ENCODE data around the gene SHC1.
A peak's percentile ranks its signal among the peaks of the same experiment; 100 is the strongest.
"Not testable (repeated sequence)": the region's sequence is repeated elsewhere in the genome, so short reads cannot be mapped to it uniquely, and the experiment has no call there.

Gene SHC1

GRCh38 chr1:154982341-154982740, 11.8 kb upstream of the SHC1 start:
- Histone ChIP-seq H3K4me1 (ENCODE audit: low read depth, poor library complexity, severe bottlenecking) (peaks cover 35% of the 10 kb centered on the region), H3K36me3 (ENCODE audit: insufficient read depth) (peaks cover 19% of the 10 kb centered on the region; the same call in 1 of the 2 replicates), H3K79me2 (ENCODE audit: insufficient read depth, low read depth) (peaks cover 83% of the 10 kb centered on the region), H3K27me3 (ENCODE audit: insufficient read depth, low read depth) (no peaks in the 10 kb centered on the region), H3K27ac (peak overlapping the region; percentile 38; the same call in 1 of the 2 replicates), H3K4me2 (peak overlapping the region; percentile 70), H3K4me3 (IDR thresholded peaks at IDR 0.05; ENCODE audit: insufficient read depth, low read depth, low read length) (peak overlapping the region; percentile 95), H4K20me1 (ENCODE audit: insufficient read depth) (no peaks in the 10 kb centered on the region), H2AFZ (ENCODE audit: low read depth) (peak overlapping the region; percentile 47), H3K9ac (peak overlapping the region; percentile 51; the same call in 1 of the 2 replicates)
- TF ChIP-seq CTCF (conservative IDR thresholded peaks at IDR 0.05; ENCODE audit: low read depth, low read length) = no peak

GRCh38 chr1:154978360-154978759, 7.8 kb upstream of the SHC1 start:
- no peak for TF ChIP-seq CTCF (conservative IDR thresholded peaks at IDR 0.05; ENCODE audit: low read depth, low read length)
- Histone ChIP-seq H3K79me2 (ENCODE audit: insufficient read depth, low read depth) (peaks cover 74% of the 10 kb centered on the region), H3K27me3 (ENCODE audit: insufficient read depth, low read depth) (no peaks in the 10 kb centered on the region), H3K36me3 (ENCODE audit: insufficient read depth) (peaks cover 18% of the 10 kb centered on the region; the same call in 1 of the 2 replicates), H4K20me1 (ENCODE audit: insufficient read depth) (no peaks in the 10 kb centered on the region), H3K9ac (no peak overlapping the region), H3K27ac (no peak overlapping the region), H3K4me1 (ENCODE audit: low read depth, poor library complexity, severe bottlenecking) (peaks cover 36% of the 10 kb centered on the region), H2AFZ (ENCODE audit: low read depth) (no peak overlapping the region), H3K4me2 (no peak overlapping the region), H3K4me3 (IDR thresholded peaks at IDR 0.05; ENCODE audit: insufficient read depth, low read depth, low read length) (no peak overlapping the region)

GRCh38 chr1:154977762-154978161, 7.2 kb upstream of the SHC1 start:
- H3K36me3 ChIP-seq (ENCODE audit: insufficient read depth) = peaks cover 18% of the 10 kb centered on the region; the same call in 1 of the 2 replicates
- peaks cover 42% of the 10 kb centered on the region for H3K4me1 ChIP-seq (ENCODE audit: low read depth, poor library complexity, severe bottlenecking)
- not testable (repeated sequence) for H3K27ac ChIP-seq; H3K4me3 ChIP-seq (IDR thresholded peaks at IDR 0.05; ENCODE audit: insufficient read depth, low read depth, low read length); H2AFZ ChIP-seq (ENCODE audit: low read depth); H3K27me3 ChIP-seq (ENCODE audit: insufficient read depth, low read depth); H4K20me1 ChIP-seq (ENCODE audit: insufficient read depth); H3K9ac ChIP-seq
- H3K79me2 ChIP-seq (ENCODE audit: insufficient read depth, low read depth) = peaks cover 78% of the 10 kb centered on the region
- peak overlapping the region; percentile 89 for H3K4me2 ChIP-seq

- H3K9ac ChIP-seq = peak overlapping the region; percentile 76
- peaks cover 18% of the 10 kb centered on the region; the same call in 1 of the 2 replicates for H3K36me3 ChIP-seq (ENCODE audit: insufficient read depth)
- H4K20me1 ChIP-seq (ENCODE audit: insufficient read depth) = no peaks in the 10 kb centered on the region
- H2AFZ ChIP-seq (ENCODE audit: low read depth) = peak overlapping the region; percentile 28; the same call in 1 of the 2 replicates
- H3K27me3 ChIP-seq (ENCODE audit: insufficient read depth, low read depth) = no peaks in the 10 kb centered on the region
- peak overlapping the region; percentile 89 for H3K4me2 ChIP-seq
- H3K79me2 ChIP-seq (ENCODE audit: insufficient read depth, low read depth) = peaks cover 88% of the 10 kb centered on the region
- peaks cover 54% of the 10 kb centered on the region for H3K4me1 ChIP-seq (ENCODE audit: low read depth, poor library complexity, severe bottlenecking)
- H3K4me3 ChIP-seq (IDR thresholded peaks at IDR 0.05; ENCODE audit: insufficient read depth, low read depth, low read length) = peak overlapping the region; percentile 98
- peak overlapping the region; percentile 77 for H3K27ac ChIP-seq
- no peak for TF ChIP-seq CTCF (conservative IDR thresholded peaks at IDR 0.05; ENCODE audit: low read depth, low read length)
Measured at GRCh38 chr1:154975409-154976059, 5.0 kb upstream of the SHC1 start.

- Histone ChIP-seq H3K9ac (peak overlapping the region; percentile 76), H3K4me1 (ENCODE audit: low read depth, poor library complexity, severe bottlenecking) (peaks cover 60% of the 10 kb centered on the region), H3K4me2 (peak overlapping the region; percentile 89), H3K27ac (peak overlapping the region; percentile 77), H4K20me1 (ENCODE audit: insufficient read depth) (no peaks in the 10 kb centered on the region), H3K79me2 (ENCODE audit: insufficient read depth, low read depth) (peaks cover 88% of the 10 kb centered on the region), H2AFZ (ENCODE audit: low read depth) (peak overlapping the region; percentile 28), H3K36me3 (ENCODE audit: insufficient read depth) (peaks cover 17% of the 10 kb centered on the region; the same call in 1 of the 2 replicates), H3K4me3 (IDR thresholded peaks at IDR 0.05; ENCODE audit: insufficient read depth, low read depth, low read length) (peak overlapping the region; percentile 98), H3K27me3 (ENCODE audit: insufficient read depth, low read depth) (no peaks in the 10 kb centered on the region)
- peak; percentile 30; the same call in 1 of the 2 replicates for TF ChIP-seq CTCF (conservative IDR thresholded peaks at IDR 0.05; ENCODE audit: low read depth, low read length)
Measured at GRCh38 chr1:154974808-154975408, 4.4 kb upstream of the SHC1 start.
